Hepatocyte (in vitro differentiated cells): Measurements from ENCODE around the gene FBXO10.

Experiments
- CTCF ChIP-seq: fragments of 200-600 bp; sonication (generic); IDR thresholded peaks from 2 replicates; pipeline ENCODE4 v1.5.1; 2016; ENCODE audit warnings: antibody characterized with exemption, mild to moderate bottlenecking; ENCODE audit not compliant: poor library complexity
- EZH2 ChIP-seq: fragments of 200-600 bp; sonication (generic); IDR thresholded peaks from 2 replicates; pipeline ENCODE4 v1.6.1; 2016; ENCODE audit warnings: antibody characterized with exemption, mild to moderate bottlenecking, borderline replicate concordance
- EZH2phosphoT487 ChIP-seq: fragments of 200-600 bp; sonication (generic); IDR thresholded peaks from one replicate; pipeline ENCODE4 v1.6.1; 2018; ENCODE audit warnings: antibody characterized with exemption, mild to moderate bottlenecking, low read depth, moderate library complexity; ENCODE audit not compliant: unreplicated experiment, severe bottlenecking

- TF ChIP-seq CTCF (no peak), EZH2phosphoT487 (no peak), EZH2 (no peak)
These were observed 74.1 kb downstream of the FBXO10 start for GRCh38 chr9:37501957-37502596.
